Measurements from ENCODE around the gene IKZF5. TPM values are rescaled to one million over a fixed set of nuclear protein-coding genes. Genes with fewer than 3 reads are reported as not detected.
A peak's percentile ranks its signal among the peaks of the same experiment; 100 is the strongest.

IKZF5 gene
- total and polyA plus RNA-seq, 2 of the 4 experiments (the other 2 are of a cell fraction) = 2.9 to 4.4 TPM

GRCh38 chr10:122954731-122955050 lies 53.9 kb downstream of the IKZF5 start:
- Histone ChIP-seq H3K23ac (ENCODE audit: low read depth, low read length) (no peak overlapping the region), H3K27me3 (ENCODE audit: control insufficient read depth, insufficient read depth, low read length) (no peaks in the 10 kb centered on the region), H3K9me3 (ENCODE audit: control insufficient read depth, insufficient read depth, low read length) (no peaks in the 10 kb centered on the region), H2BK120ac (ENCODE audit: low read depth, low read length) (peak overlapping the region; percentile 82), H3K14ac (replicated peaks; ENCODE audit: low read depth, low read length) (no peak overlapping the region), H4K91ac (ENCODE audit: insufficient read depth, low read depth, low read length) (no peak overlapping the region; the same call in 1 of the 2 replicates), H4K20me1 (ENCODE audit: insufficient read depth, low read length) (no peaks in the 10 kb centered on the region), H2BK15ac (ENCODE audit: low read depth, low read length) (no peak overlapping the region; the same call in 2 of the 3 replicates), H4K8ac (ENCODE audit: low read depth in 2 of 2, low read length in 2 of 2) (peak overlapping the region; percentile 81 to 99), H3K79me1 (ENCODE audit: low read depth in 1 of 2, low read length in 2 of 2) (peaks cover 11 to 25% of the 10 kb centered on the region in 2 experiments; a peak in 3 of 4 replicates), H3K9ac (ENCODE audit: low read depth, low read length) (no peak overlapping the region), H4K5ac (ENCODE audit: low read depth, low read length) (peak overlapping the region; percentile 85), H3K4me3 (ENCODE audit: insufficient read depth, low read depth, low read length) (peak overlapping the region; percentile 44), H2AFZ (replicated peaks; ENCODE audit: low read length, poor library complexity) (peak overlapping the region; percentile 99), H3K4ac (ENCODE audit: low read depth, low read length) (peak overlapping the region; percentile 94), H3K36me3 (ENCODE audit: control insufficient read depth, insufficient read depth, low read length) (no peaks in the 10 kb centered on the region), H2BK5ac (ENCODE audit: low read depth, low read length, poor library complexity, severe bottlenecking) (no peak overlapping the region), H3K18ac (ENCODE audit: low read depth, low read length) (no peak overlapping the region), H3K4me1 (ENCODE audit: control insufficient read depth, insufficient read depth, low read length) (no peaks in the 10 kb centered on the region), H3K27ac (ENCODE audit: insufficient read depth, low read length) (no peak overlapping the region), H3K9me1 (ENCODE audit: insufficient read depth, low read length) (peaks cover 2% of the 10 kb centered on the region; the same call in 1 of the 2 replicates), H2AK5ac (ENCODE audit: low read depth, low read length) (no peak overlapping the region), H2AK9ac (replicated peaks; ENCODE audit: low read depth, low read length, poor library complexity) (peak overlapping the region; percentile 95), H3K4me2 (ENCODE audit: low read depth, low read length) (peak overlapping the region; percentile 80), H2BK20ac (ENCODE audit: low read depth, low read length) (no peak overlapping the region), H3K56ac (ENCODE audit: extremely low read depth, insufficient read depth, low read length) (no peak overlapping the region)
- ChIA-PET CTCF (no interaction called here), POLR2A (ENCODE audit: unreplicated experiment) (interaction anchor here (0.6 kb wide), 1 partner anchor 14 kb away, joined by 5 read pairs; no protein-coding TSS in a partner anchor)
- ATAC-seq (ENCODE audit: low read depth) (no peak), DNase-seq (no peak)
- no TSS peak for BruUV-seq (replicated peaks)
- intact Hi-C loops (cut with micrococcal nuclease) = loop anchor here (5.0 kb wide), 2 partner anchors 77 to 102 kb away; partner anchors contain the start of gene FAM24B
- dilution Hi-C loops (cut with HindIII; ENCODE audit: low sequenced_read_pairs, unreplicated experiment) = no loop called here
- 63% methylated on average over 10 of the region's 13 CpGs; no CpG with 5 or more reads in 1 of the 2 experiments for WGBS, 2 experiments (ENCODE audit: extremely low coverage in 2 of 2, insufficient read length in 1 of 2)
- in situ Hi-C loops (cut with MboI; ENCODE audit: low sequenced_read_pairs) = no loop called here
- TF ChIP-seq, protein P1, sequence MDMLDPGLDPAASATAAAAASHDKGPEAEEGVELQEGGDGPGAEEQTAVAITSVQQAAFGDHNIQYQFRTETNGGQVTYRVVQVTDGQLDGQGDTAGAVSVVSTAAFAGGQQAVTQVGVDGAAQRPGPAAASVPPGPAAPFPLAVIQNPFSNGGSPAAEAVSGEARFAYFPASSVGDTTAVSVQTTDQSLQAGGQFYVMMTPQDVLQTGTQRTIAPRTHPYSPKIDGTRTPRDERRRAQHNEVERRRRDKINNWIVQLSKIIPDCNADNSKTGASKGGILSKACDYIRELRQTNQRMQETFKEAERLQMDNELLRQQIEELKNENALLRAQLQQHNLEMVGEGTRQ (IDR thresholded peaks at IDR 0.05; ENCODE audit: low read depth, low read length) = no peak
- TF ChIP-seq NFE2L2 (IDR thresholded peaks at IDR 0.05; ENCODE audit: low read depth, low read length) (no peak), RAD21 (IDR thresholded peaks at IDR 0.05; ENCODE audit: low read length) (no peak), MAZ (IDR thresholded peaks at IDR 0.05; ENCODE audit: borderline replicate concordance, low read depth, low read length) (no peak), MAFK (IDR thresholded peaks at IDR 0.05; ENCODE audit: low read depth, low read length) (no peak), CEBPB (IDR thresholded peaks at IDR 0.05; ENCODE audit: low read depth, low read length) (no peak), BHLHE40 (IDR thresholded peaks at IDR 0.05; ENCODE audit: low read depth, low read length) (no peak), CHD1 (IDR thresholded peaks at IDR 0.05; ENCODE audit: low read depth, low read length) (no peak), RCOR1 (IDR thresholded peaks at IDR 0.05; ENCODE audit: insufficient replicate concordance, low read length) (no peak), RFX5 (IDR thresholded peaks at IDR 0.05; ENCODE audit: low read depth, low read length) (no peak), FOS (IDR thresholded peaks at IDR 0.05; ENCODE audit: low read depth, low read length) (no peak), POLR2A (IDR thresholded peaks at IDR 0.05; ENCODE audit: low read depth, low read length) (no peak), CTCF (conservative IDR thresholded peaks at IDR 0.05; ENCODE audit: low read depth, low read length) (no peak), SMC3 (IDR thresholded peaks at IDR 0.05; ENCODE audit: low read depth, low read length) (no peak), MXI1 (IDR thresholded peaks at IDR 0.05; ENCODE audit: borderline replicate concordance, low read depth, low read length) (no peak)
- TF ChIP-seq, protein P2, sequence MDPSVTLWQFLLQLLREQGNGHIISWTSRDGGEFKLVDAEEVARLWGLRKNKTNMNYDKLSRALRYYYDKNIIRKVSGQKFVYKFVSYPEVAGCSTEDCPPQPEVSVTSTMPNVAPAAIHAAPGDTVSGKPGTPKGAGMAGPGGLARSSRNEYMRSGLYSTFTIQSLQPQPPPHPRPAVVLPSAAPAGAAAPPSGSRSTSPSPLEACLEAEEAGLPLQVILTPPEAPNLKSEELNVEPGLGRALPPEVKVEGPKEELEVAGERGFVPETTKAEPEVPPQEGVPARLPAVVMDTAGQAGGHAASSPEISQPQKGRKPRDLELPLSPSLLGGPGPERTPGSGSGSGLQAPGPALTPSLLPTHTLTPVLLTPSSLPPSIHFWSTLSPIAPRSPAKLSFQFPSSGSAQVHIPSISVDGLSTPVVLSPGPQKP (IDR thresholded peaks at IDR 0.05; ENCODE audit: borderline replicate concordance, low read depth, low read length) = no peak

All from IMR-90 (cell line).